Tibial artery (tissue), 4 donors: ENCODE data around the gene PTPRH.

Source experiments
- DNase-seq, 2 donors: peaks; one replicate each; pipeline ENCODE4 v3.0.0-alpha.2; 2019
- H3K27ac ChIP-seq, 2 donors: fragments of 200-600 bp; sonication (generic) in 1 of 2; 1 replicate in 1 of 2; 2 replicates in 1 of 2; pipeline ENCODE4 v1.5.1; 2018 to 2019; ENCODE audit warnings: mild to moderate bottlenecking in 1 of 2
- H3K27me3 ChIP-seq, 2 donors: fragments of 200-600 bp; sonication (generic) in 1 of 2; one replicate each; pipeline versions ENCODE4 v1.5.1 to v1.6.0; 2016 to 2019
- H3K36me3 ChIP-seq, 3 donors: fragments of 200-600 bp; sonication (generic) in 2 of 3; one replicate each; pipeline ENCODE4 v1.5.1; 2016 to 2019; ENCODE audit warnings: mild to moderate bottlenecking in 2 of 3
- H3K4me1 ChIP-seq, 4 donors: fragments of 200-600 bp; sonication (generic) in 2 of 4; 1 replicate in 3 of 4; 2 replicates in 1 of 4; pipeline ENCODE4 v1.5.1; 2016 to 2019
- H3K4me3 ChIP-seq, 2 donors: fragments of 200-600 bp; sonication (generic) in 1 of 2; 1 replicate in 1 of 2; 2 replicates in 1 of 2; pipeline ENCODE4 v1.5.1; 2018 to 2019; ENCODE audit warnings: mild to moderate bottlenecking in 2 of 2
- H3K9me3 ChIP-seq, 3 donors: fragments of 200-600 bp; sonication (generic) in 1 of 3; one replicate each; pipeline ENCODE4 v1.5.1; 2016 to 2019
- CTCF ChIP-seq, 2 experiments: fragments of 200-600 bp in 1 of 2; fragments of 450-650 bp in 1 of 2; IDR thresholded peaks; one replicate each; pipeline ENCODE4 v1.5.1; 2017 to 2019; ENCODE audit warnings: antibody characterized with exemption in 2 of 2, mild to moderate bottlenecking in 1 of 2, moderate library complexity in 1 of 2
- intact Hi-C: fragments of 100-400 bp; cut with DNase I; formaldehyde crosslinking; loops from one replicate; pipeline ENCODE4 v1.15.0; 2023; ENCODE audit warnings: low total_unique reads

Gene PTPRH

GRCh38 chr19:55223291-55224037 lies 14.2 kb upstream of the PTPRH start:
- Histone ChIP-seq H3K9me3 (no peaks in the 10 kb centered on the region), H3K27ac (no peak overlapping the region), H3K36me3 (peaks cover 0 to 36% (median 14%) of the 10 kb centered on the region in 3 donors), H3K4me3 (no peak overlapping the region), H3K4me1 (no peaks in the 10 kb centered on the region), H3K27me3 (no peaks in the 10 kb centered on the region)
- no peak for DNase-seq
- no peak for TF ChIP-seq CTCF (IDR thresholded peaks at IDR 0.05)
- intact Hi-C loops = no loop called here

GRCh38 chr19:55220525-55220924 lies 11.2 kb upstream of the PTPRH start:
- DNase-seq = no peak
- Histone ChIP-seq H3K4me3 (no peak overlapping the region), H3K36me3 (peaks cover 0 to 11% (median 0%) of the 10 kb centered on the region in 3 donors), H3K27ac (no peak overlapping the region), H3K4me1 (peaks cover 0 to 10% (median 2%) of the 10 kb centered on the region in 4 donors), H3K27me3 (peaks cover 0 to 12% of the 10 kb centered on the region in 2 donors), H3K9me3 (peaks cover 0 to 5% (median 0%) of the 10 kb centered on the region in 3 donors)
- no peak for TF ChIP-seq CTCF (IDR thresholded peaks at IDR 0.05)
- intact Hi-C loops = no loop called here

- intact Hi-C loops = loop anchor here (1.0 kb wide), 1 partner anchor 25 kb away; no protein-coding TSS in a partner anchor
These were observed 7.3 kb upstream of the PTPRH start for GRCh38 chr19:55216461-55217198.

GRCh38 chr19:55213547-55213946 lies 4.2 kb upstream of the PTPRH start:
- no peaks in the 10 kb centered on the region for H3K36me3 ChIP-seq
- H3K9me3 ChIP-seq = peaks cover 5 to 14% (median 11%) of the 10 kb centered on the region in 3 donors
- peaks cover 0 to 14% of the 10 kb centered on the region in 2 donors for H3K27me3 ChIP-seq
- TF ChIP-seq CTCF (IDR thresholded peaks at IDR 0.05) = no peak
- H3K27ac ChIP-seq = no peak overlapping the region
- intact Hi-C loops = no loop called here
- DNase-seq = no peak
- H3K4me1 ChIP-seq = peaks cover 0 to 10% (median 2%) of the 10 kb centered on the region in 4 donors
- H3K4me3 ChIP-seq = no peak overlapping the region

More at GRCh38 chr19:55216461-55217198, 7.3 kb upstream of the PTPRH start:
- Histone ChIP-seq H3K4me3 (peak overlapping the region; percentile 27 to 36), H3K9me3 (peaks cover 5 to 14% (median 11%) of the 10 kb centered on the region in 3 donors), H3K4me1 (peaks cover 0 to 10% (median 2%) of the 10 kb centered on the region in 4 donors), H3K27me3 (peaks cover 0 to 14% of the 10 kb centered on the region in 2 donors), H3K27ac (no peak overlapping the region), H3K36me3 (no peaks in the 10 kb centered on the region)
- peak in 1 of 2 donors; percentile 69 for DNase-seq
- no peak for TF ChIP-seq CTCF (IDR thresholded peaks at IDR 0.05)

- TF ChIP-seq CTCF (IDR thresholded peaks at IDR 0.05) = no peak
- Histone ChIP-seq H3K4me1 (peaks cover 0 to 10% (median 2%) of the 10 kb centered on the region in 4 donors), H3K27me3 (peaks cover 0 to 16% of the 10 kb centered on the region in 2 donors), H3K9me3 (peaks cover 5 to 14% (median 11%) of the 10 kb centered on the region in 3 donors), H3K36me3 (no peaks in the 10 kb centered on the region), H3K4me3 (no peak overlapping the region), H3K27ac (no peak overlapping the region)
- intact Hi-C loops = no loop called here
- no peak for DNase-seq
These were observed 3.1 kb upstream of the PTPRH start for GRCh38 chr19:55212447-55212846.
